CD4-positive, CD25-positive, alpha-beta regulatory T cell (primary cell): ENCODE measurements around the gene PTTG1IP. TPM values are rescaled to one million over a fixed set of nuclear protein-coding genes. Genes with fewer than 3 reads are reported as not detected.

Source experiments
- ATAC-seq, 2 donors: fragments of 150-1000 bp; cut with Tn5 transposase; one replicate each; pipeline ENCODE4 v1.10.0; 2021; ENCODE audit warnings: low read depth in 2 of 2, moderate number of reproducible peaks in 2 of 2, moderate library complexity in 1 of 2
- DNase-seq, 3 donors: peaks; one replicate each; pipeline versions ENCODE4 v3.0.0 to v3.0.0-alpha.2; 2012 to 2022; ENCODE audit warnings: mixed read lengths in 1 of 3
- H3K27ac ChIP-seq: one replicate; pipeline ENCODE4 v1.7.0; 2013; ENCODE audit warnings: mild to moderate bottlenecking, low read length; ENCODE audit not compliant: insufficient read depth, poor library complexity, severe bottlenecking
- H3K27me3 ChIP-seq: one replicate; pipeline ENCODE4 v1.7.0; 2013; ENCODE audit warnings: low read length; ENCODE audit not compliant: control insufficient read depth, insufficient read depth
- H3K36me3 ChIP-seq: one replicate; pipeline ENCODE4 v1.7.0; 2013; ENCODE audit warnings: mild to moderate bottlenecking, low read length, moderate library complexity; ENCODE audit not compliant: control insufficient read depth, insufficient read depth
- H3K4me1 ChIP-seq: 2 replicates; pipeline ENCODE4 v1.7.0; 2013; ENCODE audit warnings: mild to moderate bottlenecking, low read length; ENCODE audit not compliant: insufficient read depth, control insufficient read depth, poor library complexity, severe bottlenecking
- H3K4me3 ChIP-seq: one replicate; pipeline ENCODE4 v1.7.0; 2013; ENCODE audit warnings: low read depth, mild to moderate bottlenecking, low read length, moderate library complexity
- H3K9me3 ChIP-seq, 2 experiments: 1 replicate in 1 of 2; 2 replicates in 1 of 2; pipeline ENCODE4 v1.7.0; 2013; ENCODE audit warnings: low read length in 2 of 2, mild to moderate bottlenecking in 1 of 2, moderate library complexity in 1 of 2; ENCODE audit not compliant: control insufficient read depth in 2 of 2
- H3K27ac Mint-ChIP-seq, 3 donors: one replicate each; pipeline ENCODE4 v1.8.0; 2020 to 2022; ENCODE audit warnings: mild to moderate bottlenecking in 3 of 3, mixed read lengths in 3 of 3, moderate library complexity in 2 of 3
- H3K27me3 Mint-ChIP-seq: one replicate; pipeline ENCODE4 v1.8.0; 2022; ENCODE audit warnings: mild to moderate bottlenecking, mixed read lengths
- H3K36me3 Mint-ChIP-seq: one replicate; pipeline ENCODE4 v1.8.0; 2020; ENCODE audit warnings: mixed read lengths
- H3K4me1 Mint-ChIP-seq, 4 donors: one replicate each; pipeline ENCODE4 v1.8.0; 2020 to 2022; ENCODE audit warnings: mixed read lengths in 4 of 4, mild to moderate bottlenecking in 1 of 4
- H3K4me3 Mint-ChIP-seq, 4 donors: one replicate each; pipeline ENCODE4 v1.8.0; 2020 to 2022; ENCODE audit warnings: mild to moderate bottlenecking in 4 of 4, mixed read lengths in 4 of 4, moderate library complexity in 3 of 4
- H3K9me3 Mint-ChIP-seq, 7 donors: one replicate each; pipeline ENCODE4 v1.8.0; 2020 to 2022; ENCODE audit warnings: mixed read lengths in 7 of 7, mild to moderate bottlenecking in 3 of 7, moderate library complexity in 2 of 7
- polyA plus RNA-seq, 4 donors: library from polyadenylated mRNA; unstranded; fragments of 300-500 nt; fragmentation: Illumina TruSeq; gene quantifications; one replicate each; pipeline ENCODE4 v1.2.3, GENCODE V29; 2021
- total RNA-seq: library from RNA; stranded (reverse); gene quantifications from one replicate; pipeline ENCODE4 v1.2.3, GENCODE V29; 2022

The PTTG1IP gene
- total and polyA plus RNA-seq, 5 donors from 2014 or later: 78.5 to 100 (median 95.6) TPM

GRCh38 chr21:44849616-44850130 is 23.8 kb downstream of the PTTG1IP start:
- peaks cover 52% of the 10 kb centered on the region for H3K36me3 ChIP-seq
- H3K27ac Mint-ChIP-seq: no peak overlapping the region

DNA sequence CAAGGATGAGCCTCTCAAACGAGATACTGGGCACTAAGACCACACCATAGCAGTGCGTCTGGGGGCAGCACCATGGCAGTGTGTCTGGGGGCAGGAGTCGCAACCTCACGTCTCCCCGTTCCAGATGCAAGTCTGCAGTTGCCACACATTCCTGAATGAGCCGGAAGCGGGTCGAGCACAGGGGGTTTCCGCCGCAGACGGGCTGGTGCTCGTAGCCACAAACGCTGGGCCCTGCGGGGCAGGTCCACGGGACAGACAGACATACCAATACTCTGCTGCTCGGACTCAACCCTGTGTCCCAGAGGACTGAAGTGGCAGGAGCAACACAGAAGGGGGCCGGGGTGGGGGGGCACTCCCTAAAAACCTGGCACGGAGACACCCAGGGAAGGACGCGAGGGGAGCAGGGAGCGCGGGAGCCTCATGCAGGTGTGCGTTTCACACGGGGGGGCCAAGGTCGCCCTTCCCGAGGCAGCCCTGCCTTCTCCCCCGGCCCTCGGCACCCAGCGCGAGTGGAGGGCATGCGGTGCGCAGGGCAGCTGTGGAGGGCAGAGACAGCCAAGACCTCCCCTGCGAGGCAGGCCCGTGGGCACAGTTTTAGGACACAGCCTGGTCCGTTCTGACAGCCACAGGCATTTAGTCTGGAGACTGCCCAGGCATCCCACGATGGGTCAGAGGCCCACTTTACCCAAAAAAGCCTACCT is 24.5 kb downstream of the PTTG1IP start:
- H3K9me3 ChIP-seq: no peaks in the 10 kb centered on the region
- H3K4me1 ChIP-seq: peaks cover 20% of the 10 kb centered on the region
- Mint-ChIP-seq H3K9me3 (no peaks in the 10 kb centered on the region), H3K4me3 (no peak overlapping the region), H3K36me3 (peaks cover 4% of the 10 kb centered on the region), H3K4me1 (peaks cover 0 to 40% (median 12%) of the 10 kb centered on the region in 4 donors), H3K27me3 (peaks cover 14% of the 10 kb centered on the region), H3K27ac (no peak overlapping the region)
- H3K36me3 ChIP-seq: peaks cover 46% of the 10 kb centered on the region
- no peaks in the 10 kb centered on the region for H3K27me3 ChIP-seq
- ATAC-seq (no peak), DNase-seq (no peak)
- H3K27ac ChIP-seq: no peak overlapping the region
- no peak overlapping the region for H3K4me3 ChIP-seq

More at GRCh38 chr21:44849616-44850130, 23.8 kb downstream of the PTTG1IP start:
- peaks cover 0 to 42% (median 15%) of the 10 kb centered on the region in 4 donors for H3K4me1 Mint-ChIP-seq
- Histone ChIP-seq H3K27ac (no peak overlapping the region), H3K4me3 (no peak overlapping the region), H3K4me1 (peaks cover 20% of the 10 kb centered on the region), H3K27me3 (no peaks in the 10 kb centered on the region), H3K9me3 (no peaks in the 10 kb centered on the region)
- H3K36me3 Mint-ChIP-seq: peaks cover 10% of the 10 kb centered on the region
- peaks cover 8% of the 10 kb centered on the region for H3K27me3 Mint-ChIP-seq
- peak overlapping the region in 1 of 4 donors; percentile 52 for H3K4me3 Mint-ChIP-seq
- ATAC-seq: no peak
- DNase-seq: no peak
- H3K9me3 Mint-ChIP-seq: no peaks in the 10 kb centered on the region

DNA sequence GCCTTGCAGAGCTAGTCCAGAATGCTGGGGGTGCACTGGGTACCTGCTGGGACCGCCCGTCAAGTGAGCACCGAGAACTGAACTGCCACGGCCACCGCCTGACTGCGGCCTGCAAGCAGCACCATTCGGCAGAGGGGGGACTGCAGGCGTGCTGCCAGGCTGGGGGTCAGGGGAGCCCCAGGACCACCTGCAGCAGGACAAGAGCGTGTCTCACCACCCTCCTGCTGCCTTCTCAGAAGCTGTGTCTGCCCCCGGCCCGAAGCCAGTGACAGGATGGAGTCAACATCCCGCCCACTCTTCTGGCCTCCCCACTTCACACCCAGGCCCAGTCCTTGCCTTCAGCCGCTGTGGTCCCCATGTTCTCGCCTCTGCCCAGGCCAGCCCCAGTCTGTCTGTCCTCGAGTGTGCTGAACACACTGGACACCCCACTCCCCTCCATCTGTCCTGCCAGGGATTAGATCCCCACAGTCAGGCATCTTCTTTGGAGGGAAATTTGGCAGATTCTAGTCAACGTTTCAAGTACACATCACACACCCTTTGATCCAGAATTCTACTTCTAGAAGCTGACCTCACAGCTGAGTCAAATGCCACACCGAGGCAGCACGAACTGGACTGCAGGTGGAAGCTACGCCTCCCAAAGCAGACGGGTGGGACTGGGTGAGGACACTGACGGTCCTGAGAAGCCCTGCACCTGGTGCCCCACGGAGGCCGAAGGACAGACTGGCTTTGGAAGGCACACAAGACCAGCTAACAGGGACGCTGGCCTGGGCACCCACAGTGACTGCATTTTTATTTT is 26.0 kb downstream of the PTTG1IP start:
- no peaks in the 10 kb centered on the region for H3K36me3 Mint-ChIP-seq
- H3K9me3 ChIP-seq: no peaks in the 10 kb centered on the region
- H3K27me3 Mint-ChIP-seq: peaks cover 18% of the 10 kb centered on the region
- peak overlapping the region in 1 of 4 donors; percentile 65 for H3K4me3 Mint-ChIP-seq
- no peaks in the 10 kb centered on the region for H3K9me3 Mint-ChIP-seq
- no peak for DNase-seq
- peaks cover 20% of the 10 kb centered on the region for H3K4me1 ChIP-seq
- H3K36me3 ChIP-seq: peaks cover 36% of the 10 kb centered on the region
- H3K27ac Mint-ChIP-seq: peak overlapping the region in 1 of 3 donors; percentile 48
- no peak overlapping the region for H3K27ac ChIP-seq
- H3K4me3 ChIP-seq: no peak overlapping the region
- H3K27me3 ChIP-seq: no peaks in the 10 kb centered on the region
- peaks cover 0 to 31% (median 12%) of the 10 kb centered on the region in 4 donors for H3K4me1 Mint-ChIP-seq
- no peak for ATAC-seq

DNA sequence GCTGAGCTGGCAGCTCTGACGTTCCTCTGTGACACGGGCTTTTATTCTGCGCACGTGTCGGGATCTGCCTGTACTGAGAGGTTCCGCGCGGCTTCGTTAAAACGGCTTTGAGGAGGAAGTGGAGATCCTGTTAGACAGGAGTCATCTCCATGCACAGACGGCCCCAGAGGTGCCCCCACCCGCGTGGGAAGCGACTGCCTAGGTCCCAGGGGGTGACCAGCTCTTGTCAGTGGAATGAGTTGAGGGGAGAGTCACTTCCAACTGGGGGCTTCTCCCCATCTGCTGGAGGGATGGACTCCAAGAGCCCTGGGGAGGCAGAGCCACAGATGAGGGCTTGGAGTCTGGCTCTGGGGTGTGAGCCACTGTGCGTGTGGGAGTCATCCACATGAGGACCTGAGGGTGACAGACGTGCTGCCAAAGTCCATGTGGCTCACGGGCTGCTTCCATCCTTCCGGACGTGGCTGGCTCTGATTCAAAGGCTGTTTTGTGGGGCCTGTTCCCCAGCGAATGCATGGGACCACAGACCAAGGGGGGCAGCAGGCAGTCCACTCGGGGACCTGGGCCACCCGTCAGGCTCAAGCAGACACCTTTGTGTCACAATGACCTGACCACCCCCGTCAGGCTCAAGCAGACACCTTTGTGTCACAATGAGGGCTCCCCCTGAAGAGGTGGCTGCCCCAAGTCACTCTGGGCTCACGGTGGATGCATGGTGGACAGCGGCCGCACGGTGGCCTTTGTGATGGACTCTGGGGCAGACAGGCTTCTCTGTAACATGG is 26.8 kb downstream of the PTTG1IP start:
- peaks cover 20% of the 10 kb centered on the region for H3K4me1 ChIP-seq
- Mint-ChIP-seq H3K27me3 (peaks cover 18% of the 10 kb centered on the region), H3K4me1 (peaks cover 0 to 23% (median 9%) of the 10 kb centered on the region in 4 donors), H3K36me3 (no peaks in the 10 kb centered on the region), H3K9me3 (no peaks in the 10 kb centered on the region), H3K27ac (peak overlapping the region in 2 of 3 donors; percentile 31 to 45), H3K4me3 (peak overlapping the region in 2 of 4 donors; percentile 62 to 70)
- peaks cover 31% of the 10 kb centered on the region for H3K36me3 ChIP-seq
- peak overlapping the region; percentile 55 for H3K4me3 ChIP-seq
- no peaks in the 10 kb centered on the region for H3K9me3 ChIP-seq
- H3K27me3 ChIP-seq: no peaks in the 10 kb centered on the region
- DNase-seq (peak in 1 of 3 donors; percentile 48), ATAC-seq (peak; percentile 50 to 51)
- H3K27ac ChIP-seq: no peak overlapping the region

DNA sequence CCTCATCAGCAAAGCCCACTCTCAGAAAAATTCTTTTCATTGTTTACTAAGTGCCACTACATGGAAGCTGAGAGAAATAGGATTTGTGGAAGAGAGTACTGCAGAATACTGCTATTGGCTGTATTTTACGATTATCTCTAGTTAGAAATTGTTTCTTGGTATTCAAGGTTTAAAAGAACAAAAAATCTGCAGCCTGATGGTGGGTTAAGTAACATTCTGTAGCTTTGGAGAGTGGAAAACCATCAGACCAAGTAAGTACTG is 27.3 kb downstream of the PTTG1IP start:
- Mint-ChIP-seq H3K4me1 (peaks cover 0 to 18% (median 8%) of the 10 kb centered on the region in 4 donors), H3K36me3 (no peaks in the 10 kb centered on the region), H3K9me3 (no peaks in the 10 kb centered on the region), H3K4me3 (peak overlapping the region in 2 of 4 donors; percentile 62 to 70), H3K27me3 (peaks cover 18% of the 10 kb centered on the region), H3K27ac (peak overlapping the region in 2 of 3 donors; percentile 31 to 45)
- no peak for ATAC-seq
- Histone ChIP-seq H3K9me3 (no peaks in the 10 kb centered on the region), H3K4me3 (peak overlapping the region; percentile 55), H3K36me3 (peaks cover 26% of the 10 kb centered on the region), H3K27ac (no peak overlapping the region), H3K4me1 (peaks cover 19% of the 10 kb centered on the region), H3K27me3 (no peaks in the 10 kb centered on the region)
- DNase-seq: no peak

DNA sequence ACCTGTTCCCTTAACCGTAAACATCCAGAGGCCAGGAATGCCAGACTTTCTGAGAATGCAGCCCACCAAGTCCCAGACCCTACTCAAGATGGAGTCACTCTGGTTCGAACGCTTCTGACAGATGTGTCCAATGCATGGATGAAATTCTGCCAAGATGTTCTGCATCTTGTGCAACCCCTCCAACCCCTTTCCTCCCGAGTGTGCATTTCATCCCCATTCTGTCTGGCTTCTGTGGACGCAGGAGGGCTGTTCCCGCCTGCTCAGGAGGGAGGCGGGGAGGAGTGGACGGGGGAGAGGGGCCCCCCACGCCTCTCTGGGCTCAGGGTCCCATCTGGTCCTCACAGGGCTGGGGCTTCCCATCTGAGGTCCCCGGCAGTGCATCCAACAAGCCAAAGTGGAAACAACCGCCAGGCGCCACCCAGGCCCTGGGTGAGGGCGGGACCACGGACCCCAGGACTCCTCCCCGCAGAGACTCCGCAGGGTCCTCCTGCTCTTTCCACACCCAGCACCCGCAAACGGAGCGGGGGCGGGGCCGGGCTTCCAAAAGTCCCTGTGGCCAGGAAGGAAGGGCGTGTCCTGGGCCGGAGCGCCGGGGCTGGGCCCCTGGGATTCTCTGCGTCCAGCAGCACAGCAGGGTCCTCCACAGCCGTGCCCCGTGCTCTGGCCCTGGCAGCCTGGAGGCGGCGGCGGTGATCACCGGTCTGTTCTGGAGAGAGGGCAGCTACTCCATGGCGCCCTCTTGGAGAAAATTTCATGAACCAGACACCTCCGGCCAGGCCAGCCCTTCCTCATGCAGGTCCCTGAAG is 27.9 kb downstream of the PTTG1IP start:
- Mint-ChIP-seq H3K27me3 (peaks cover 18% of the 10 kb centered on the region), H3K4me3 (peak overlapping the region in 2 of 4 donors; percentile 62 to 70), H3K27ac (peak overlapping the region in 1 of 3 donors; percentile 31), H3K4me1 (peaks cover 0 to 15% (median 7%) of the 10 kb centered on the region in 4 donors), H3K9me3 (no peaks in the 10 kb centered on the region), H3K36me3 (no peaks in the 10 kb centered on the region)
- no peaks in the 10 kb centered on the region for H3K9me3 ChIP-seq
- H3K4me1 ChIP-seq: peaks cover 18% of the 10 kb centered on the region
- H3K27me3 ChIP-seq: no peaks in the 10 kb centered on the region
- peaks cover 20% of the 10 kb centered on the region for H3K36me3 ChIP-seq
- H3K4me3 ChIP-seq: peak overlapping the region; percentile 55
- peak; percentile 64 to 69 for ATAC-seq
- no peak overlapping the region for H3K27ac ChIP-seq
- peak; percentile 29 to 38 (median 30) for DNase-seq

- H3K27ac ChIP-seq: no peak overlapping the region
- H3K27ac Mint-ChIP-seq: peak overlapping the region in 1 of 3 donors; percentile 76
- no peaks in the 10 kb centered on the region for H3K36me3 Mint-ChIP-seq
- DNase-seq (no peak), ATAC-seq (no peak)
- H3K9me3 ChIP-seq: no peaks in the 10 kb centered on the region
- peaks cover 18% of the 10 kb centered on the region for H3K4me1 ChIP-seq
- peaks cover 7% of the 10 kb centered on the region for H3K36me3 ChIP-seq
- H3K27me3 ChIP-seq: no peaks in the 10 kb centered on the region
- no peaks in the 10 kb centered on the region for H3K9me3 Mint-ChIP-seq
- peak overlapping the region in 1 of 4 donors; percentile 46 for H3K4me3 Mint-ChIP-seq
- H3K4me1 Mint-ChIP-seq: peaks cover 0 to 15% (median 9%) of the 10 kb centered on the region in 4 donors
- peaks cover 18% of the 10 kb centered on the region for H3K27me3 Mint-ChIP-seq
- H3K4me3 ChIP-seq: no peak overlapping the region
These were observed 29.2 kb downstream of the PTTG1IP start for GRCh38 chr21:44844256-44844655.
